Measurements from ENCODE around the gene EGFR.

Gene EGFR

DNA sequence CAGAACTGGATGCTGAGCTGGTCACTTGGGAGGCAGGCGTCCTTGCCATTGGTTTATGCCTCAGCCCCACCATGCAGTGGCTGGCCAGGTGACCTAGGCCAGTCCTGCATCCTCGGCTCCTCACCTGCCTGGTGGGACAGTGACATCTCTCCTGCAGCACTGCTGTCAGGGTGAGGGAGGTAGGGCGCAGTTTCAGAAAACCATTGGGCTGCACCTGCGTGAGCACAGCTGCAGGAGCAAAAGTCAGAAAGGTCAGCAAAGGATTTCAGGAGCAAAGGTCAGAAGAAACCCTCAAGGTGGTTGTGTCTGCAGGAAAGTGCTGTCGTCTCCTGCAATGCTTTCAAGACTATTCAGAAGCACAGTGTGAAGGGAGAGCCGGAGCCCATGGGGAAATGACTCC lies 48.1 kb downstream of the EGFR start:
- TF ChIP-seq, protein P1, sequence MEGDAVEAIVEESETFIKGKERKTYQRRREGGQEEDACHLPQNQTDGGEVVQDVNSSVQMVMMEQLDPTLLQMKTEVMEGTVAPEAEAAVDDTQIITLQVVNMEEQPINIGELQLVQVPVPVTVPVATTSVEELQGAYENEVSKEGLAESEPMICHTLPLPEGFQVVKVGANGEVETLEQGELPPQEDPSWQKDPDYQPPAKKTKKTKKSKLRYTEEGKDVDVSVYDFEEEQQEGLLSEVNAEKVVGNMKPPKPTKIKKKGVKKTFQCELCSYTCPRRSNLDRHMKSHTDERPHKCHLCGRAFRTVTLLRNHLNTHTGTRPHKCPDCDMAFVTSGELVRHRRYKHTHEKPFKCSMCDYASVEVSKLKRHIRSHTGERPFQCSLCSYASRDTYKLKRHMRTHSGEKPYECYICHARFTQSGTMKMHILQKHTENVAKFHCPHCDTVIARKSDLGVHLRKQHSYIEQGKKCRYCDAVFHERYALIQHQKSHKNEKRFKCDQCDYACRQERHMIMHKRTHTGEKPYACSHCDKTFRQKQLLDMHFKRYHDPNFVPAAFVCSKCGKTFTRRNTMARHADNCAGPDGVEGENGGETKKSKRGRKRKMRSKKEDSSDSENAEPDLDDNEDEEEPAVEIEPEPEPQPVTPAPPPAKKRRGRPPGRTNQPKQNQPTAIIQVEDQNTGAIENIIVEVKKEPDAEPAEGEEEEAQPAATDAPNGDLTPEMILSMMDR (IDR thresholded peaks at IDR 0.05) = no peak

DNA sequence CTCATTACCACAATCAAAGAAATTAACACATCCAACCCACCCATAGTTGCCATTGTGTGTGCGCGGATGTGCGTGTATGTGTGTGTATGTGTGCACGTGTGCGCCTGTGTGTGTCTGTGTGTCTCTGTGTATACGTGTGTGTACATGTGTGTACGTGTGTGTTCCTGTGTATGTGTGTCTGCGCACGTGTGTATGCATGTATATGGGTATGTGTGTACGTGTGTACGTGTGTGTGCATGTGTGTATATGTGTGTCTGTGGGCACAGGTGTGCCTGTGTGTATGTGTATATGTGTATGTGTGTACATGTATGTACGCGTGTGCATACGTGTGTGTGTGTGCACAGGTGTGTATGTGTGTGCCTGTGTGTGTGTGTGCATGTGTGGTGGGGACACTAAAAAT lies 48.9 kb downstream of the EGFR start:
- TF ChIP-seq, protein P1 (IDR thresholded peaks at IDR 0.05) = no peak

DNA sequence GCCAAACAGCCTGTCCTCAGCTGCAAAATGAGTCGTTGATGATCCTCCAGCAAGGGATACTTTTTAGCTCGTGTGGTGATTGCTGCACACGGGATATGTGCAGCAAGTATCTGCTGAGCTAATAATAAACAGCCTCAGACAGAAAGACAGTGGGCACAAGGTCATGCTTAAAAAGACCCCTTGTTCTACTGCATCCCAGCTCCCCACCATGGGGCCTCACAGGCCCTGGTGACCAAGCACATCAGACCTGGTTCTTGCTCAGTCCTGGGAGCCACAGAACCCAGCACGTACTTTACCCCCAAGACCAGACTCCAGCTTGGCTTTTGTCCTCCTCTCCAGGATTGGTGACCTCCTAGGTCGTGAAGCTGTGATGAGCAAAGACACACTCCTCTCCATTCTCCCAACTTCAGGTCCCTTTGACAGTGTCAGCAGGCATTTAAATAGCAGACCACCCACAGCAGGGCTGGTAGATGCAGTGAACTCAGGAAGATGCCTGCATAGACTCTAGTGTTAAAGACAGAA lies 50.5 kb downstream of the EGFR start:
- TF ChIP-seq, protein P1 (IDR thresholded peaks at IDR 0.05) = no peak

DNA sequence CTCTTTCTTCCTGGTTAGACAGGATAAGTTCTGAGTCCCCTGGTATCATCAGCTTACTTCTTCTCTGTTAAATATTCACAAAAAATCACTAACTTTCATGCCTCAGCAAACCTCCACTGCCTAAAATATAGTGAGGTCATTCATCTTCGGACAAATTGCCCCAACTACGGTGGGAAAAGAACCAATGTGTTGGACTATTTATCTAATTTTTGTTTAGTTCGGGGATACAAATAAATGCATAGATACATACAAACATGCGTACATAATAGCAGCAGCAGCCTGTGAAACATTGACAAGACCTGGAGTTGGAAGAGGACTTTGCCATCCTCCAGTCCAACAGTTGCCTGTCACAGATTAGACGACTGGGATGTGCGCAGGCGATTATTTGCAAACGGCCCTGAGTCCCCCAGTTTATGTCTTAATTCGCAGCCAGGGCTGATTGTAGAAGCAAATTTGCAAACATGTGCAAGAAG lies 51.5 kb downstream of the EGFR start:
- TF ChIP-seq, protein P1 (IDR thresholded peaks at IDR 0.05) = no peak

DNA sequence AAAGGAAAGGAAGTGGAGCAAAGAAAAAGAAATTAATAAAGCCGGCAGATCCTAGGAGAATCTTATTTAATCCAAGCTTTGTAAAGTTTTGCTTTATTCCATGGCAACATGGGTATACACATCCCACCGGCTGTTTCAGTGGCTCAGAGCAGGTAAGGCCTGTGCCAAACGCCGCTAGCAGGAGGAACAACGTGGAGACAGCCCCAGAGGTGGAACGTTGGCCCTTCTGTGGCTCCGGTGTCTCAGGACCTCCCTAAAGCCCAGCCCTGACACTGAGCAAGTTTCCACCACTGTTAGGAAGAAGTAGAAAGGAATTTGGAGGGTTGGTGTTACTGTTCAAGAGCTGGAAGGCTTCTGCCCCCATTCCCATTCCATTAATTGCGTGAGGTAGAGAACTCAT lies 52.0 kb downstream of the EGFR start:
- TF ChIP-seq, protein P1 (IDR thresholded peaks at IDR 0.05) = no peak

DNA sequence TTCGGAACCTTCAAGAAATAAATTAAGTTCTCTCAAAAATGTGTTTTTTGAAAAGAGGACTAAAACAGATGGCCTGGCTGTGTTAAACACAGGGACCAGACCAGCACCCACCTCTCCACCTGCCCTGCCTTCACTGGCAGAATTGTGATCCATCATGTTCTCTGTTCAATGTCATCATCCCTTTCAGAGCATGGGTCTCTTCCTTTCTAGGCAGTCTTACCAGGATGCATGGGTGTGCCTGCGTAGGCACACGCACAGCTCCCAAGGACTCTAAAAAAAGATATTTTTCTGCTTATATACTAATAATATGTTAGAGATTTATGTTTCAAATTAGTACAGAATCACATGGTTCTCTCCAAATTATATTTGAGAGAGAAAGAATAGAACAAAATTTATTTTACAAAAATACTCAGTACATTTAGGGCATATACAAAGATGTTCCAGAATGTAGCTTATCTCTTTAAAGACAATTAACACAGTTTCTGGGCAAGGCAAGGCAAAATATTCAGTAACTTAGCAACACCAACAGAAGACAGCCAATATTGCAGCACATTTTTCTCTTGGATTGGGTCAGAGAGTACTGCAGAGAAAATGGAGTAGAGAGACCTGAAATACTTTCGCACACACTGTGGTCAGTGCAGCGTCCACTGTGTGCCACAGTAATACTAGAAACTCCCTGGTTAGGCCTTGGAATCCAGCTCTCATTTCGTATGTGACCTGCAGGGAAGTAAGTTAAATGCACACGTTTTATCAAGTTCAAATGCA lies 52.8 kb downstream of the EGFR start:
- TF ChIP-seq, protein P1 (IDR thresholded peaks at IDR 0.05) = no peak

DNA sequence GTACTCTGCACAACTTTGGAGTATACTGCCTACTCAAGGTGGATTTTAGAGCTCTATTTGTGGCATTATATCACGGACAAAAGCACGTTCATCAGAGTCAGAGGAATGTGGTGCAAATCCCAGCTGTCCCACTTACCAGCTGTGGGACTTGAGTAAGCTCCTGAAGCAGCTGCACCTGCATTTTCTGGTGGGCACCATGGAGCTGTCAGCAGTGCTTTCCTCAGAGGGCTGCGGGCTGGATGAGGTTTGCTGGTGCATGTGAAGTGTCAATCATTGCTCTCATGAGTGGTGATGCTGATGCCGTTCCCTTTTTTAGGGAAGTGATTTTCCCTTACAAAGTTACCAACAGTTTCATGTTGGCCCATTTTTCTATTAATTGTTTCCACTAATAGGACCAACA lies 53.4 kb downstream of the EGFR start:
- TF ChIP-seq, protein P1 (IDR thresholded peaks at IDR 0.05) = no peak
